GM23338 (cell line): ENCODE data around the gene RPTOR. TPM values are rescaled to one million over a fixed set of nuclear protein-coding genes. Genes with fewer than 3 reads are reported as not detected.

Source experiments
- ATAC-seq: fragments of 200-7000 bp; cut with Tn5 transposase; 3 replicates; pipeline ENCODE4 v1.9.1; 2020
- DNase-seq: peaks from one replicate; pipeline ENCODE4 v3.0.0-alpha.2; 2015; ENCODE audit warnings: low spot score
- H2AFZ ChIP-seq: fragments of 200-600 bp; sonication (generic); 2 replicates; pipeline ENCODE4 v1.8.0; 2016; ENCODE audit warnings: antibody characterized with exemption, mild to moderate bottlenecking, moderate library complexity
- H3F3A ChIP-seq: fragments of 200-600 bp; sonication (generic); replicated peaks from 2 replicates; pipeline ENCODE4 v1.8.0; 2017; ENCODE audit warnings: antibody characterized with exemption, mixed run types, low read depth
- H3K27ac ChIP-seq: fragments of 200-600 bp; sonication (generic); 2 replicates; pipeline ENCODE4 v1.6.1; 2016; ENCODE audit warnings: low read depth
- H3K27me3 ChIP-seq: fragments of 200-600 bp; sonication (generic); 2 replicates; pipeline ENCODE4 v1.8.0; 2016; ENCODE audit warnings: mild to moderate bottlenecking, mixed run types, moderate library complexity; ENCODE audit not compliant: insufficient read depth
- H3K36me3 ChIP-seq: fragments of 200-600 bp; sonication (generic); 2 replicates; pipeline ENCODE4 v1.8.0; 2016; ENCODE audit warnings: mild to moderate bottlenecking; ENCODE audit not compliant: insufficient read depth
- H3K4me1 ChIP-seq: fragments of 200-600 bp; sonication (generic); 2 replicates; pipeline ENCODE4 v1.8.0; 2016; ENCODE audit warnings: mild to moderate bottlenecking, moderate library complexity; ENCODE audit not compliant: insufficient read depth
- H3K4me2 ChIP-seq: fragments of 200-600 bp; sonication (generic); 2 replicates; pipeline ENCODE4 v1.7.1; 2017; ENCODE audit warnings: mixed run types
- H3K4me3 ChIP-seq: fragments of 200-600 bp; sonication (generic); 2 replicates; pipeline ENCODE4 v1.6.1; 2016; ENCODE audit warnings: mixed run types
- H3K79me2 ChIP-seq: fragments of 200-600 bp; sonication (generic); replicated peaks from 2 replicates; pipeline ENCODE4 v1.8.0; 2017; ENCODE audit warnings: mild to moderate bottlenecking; ENCODE audit not compliant: insufficient read depth
- H3K9me2 ChIP-seq: fragments of 200-600 bp; sonication (generic); 2 replicates; pipeline ENCODE4 v1.8.0; 2017; ENCODE audit not compliant: insufficient read depth
- H4K20me1 ChIP-seq: fragments of 200-600 bp; sonication (generic); replicated peaks from 2 replicates; pipeline ENCODE4 v1.8.0; 2017; ENCODE audit warnings: mild to moderate bottlenecking; ENCODE audit not compliant: insufficient read depth
- H3K27ac Mint-ChIP-seq: 2 replicates; pipeline ENCODE4 v1.8.0; 2020; ENCODE audit warnings: inconsistent platforms, mild to moderate bottlenecking, moderate library complexity, mixed read lengths
- H3K27me3 Mint-ChIP-seq: 3 replicates; pipeline ENCODE4 v1.8.0; 2022; ENCODE audit warnings: low read depth, mild to moderate bottlenecking, moderate library complexity, mixed read lengths, inconsistent platforms; ENCODE audit not compliant: insufficient read depth, poor library complexity
- H3K36me3 Mint-ChIP-seq: 3 replicates; pipeline ENCODE4 v1.8.0; 2021; ENCODE audit warnings: low read depth, mild to moderate bottlenecking, inconsistent platforms, moderate library complexity, mixed read lengths
- H3K4me1 Mint-ChIP-seq: 3 replicates; pipeline ENCODE4 v1.8.0; 2020; ENCODE audit warnings: mild to moderate bottlenecking, inconsistent platforms, mixed read lengths
- H3K4me3 Mint-ChIP-seq: 3 replicates; pipeline ENCODE4 v1.8.0; 2021; ENCODE audit warnings: moderate library complexity, mild to moderate bottlenecking, inconsistent platforms, mixed read lengths
- H3K9me3 Mint-ChIP-seq: 3 replicates; pipeline ENCODE4 v1.8.0; 2020; ENCODE audit warnings: moderate library complexity, mild to moderate bottlenecking, inconsistent platforms, mixed read lengths
- CREB1 ChIP-seq: fragments of 250-450 bp; sonication (Bioruptor Pico); IDR thresholded peaks from 2 replicates; pipeline ENCODE4 v1.5.0; 2020; ENCODE audit warnings: low read depth, mild to moderate bottlenecking, moderate library complexity
- CTCF ChIP-seq, 2 experiments: fragments of 200-600 bp in 1 of 2; sonication (generic) in 1 of 2; conservative IDR thresholded peaks; 2 replicates each; pipeline versions ENCODE4 v1.5.1 to v1.6.1; 2016 to 2017; ENCODE audit warnings: antibody characterized with exemption in 2 of 2, low read depth in 2 of 2, mild to moderate bottlenecking in 2 of 2, moderate library complexity in 1 of 2
- EZH2 ChIP-seq: fragments of 200-600 bp; sonication (generic); IDR thresholded peaks from one replicate; pipeline ENCODE4 v1.8.0; 2017; ENCODE audit warnings: antibody characterized with exemption, mild to moderate bottlenecking, low read depth; ENCODE audit not compliant: unreplicated experiment
- JUNB ChIP-seq: IDR thresholded peaks from one replicate; pipeline ENCODE4 v1.6.1; 2016; ENCODE audit warnings: antibody characterized with exemption; ENCODE audit not compliant: unreplicated experiment
- NANOG ChIP-seq: IDR thresholded peaks from 2 replicates; pipeline ENCODE4 v1.6.1; 2016; ENCODE audit warnings: antibody characterized with exemption, borderline replicate concordance
- STAT1 ChIP-seq: IDR thresholded peaks from one replicate; pipeline ENCODE4 v1.6.1; 2016; ENCODE audit warnings: antibody characterized with exemption; ENCODE audit not compliant: unreplicated experiment
- ZNF114 ChIP-seq: fragments of 250-450 bp; sonication (Bioruptor Pico); IDR thresholded peaks from 2 replicates; pipeline ENCODE4 v1.5.0; 2020; ENCODE audit warnings: mild to moderate bottlenecking, moderate library complexity
- ZNF331 ChIP-seq: fragments of 250-450 bp; sonication (Bioruptor Pico); IDR thresholded peaks from 2 replicates; pipeline ENCODE4 v1.5.0; 2020; ENCODE audit warnings: low read depth, mild to moderate bottlenecking, moderate library complexity
- ZNF462 ChIP-seq: fragments of 250-450 bp; sonication (Bioruptor Pico); IDR thresholded peaks from 2 replicates; pipeline ENCODE4 v1.5.0; 2020; ENCODE audit warnings: mild to moderate bottlenecking, moderate library complexity
- polyA plus RNA-seq: library from polyadenylated mRNA; unstranded; fragments of >200 nt; fragmentation: Nextera tagmentation; extraction: Ambion mirVana; gene quantifications from 2 replicates; pipeline ENCODE4 v1.2.1, GENCODE V29; 2016
- total RNA-seq: library from RNA; depleted of rRNA; stranded (reverse); fragments of >200 nt; shearing (Covaris generic); gene quantifications from 2 replicates; pipeline ENCODE4 v1.2.3, GENCODE V29; 2014

Gene RPTOR
- total and polyA plus RNA-seq, 2 experiments from 2014 or later, result 9.5 to 38.0 TPM

GRCh38 chr17:81006891-81007290 lies 462.3 kb downstream of the RPTOR start:
- Histone ChIP-seq H2AFZ (no peak overlapping the region), H3K4me3 (no peak overlapping the region), H3K9me2 (no peaks in the 10 kb centered on the region), H3K27ac (no peak overlapping the region), H3K4me1 (no peaks in the 10 kb centered on the region), H3F3A (0 out of 2 replicates have a peak, but pooled peaks cover 5% of the 10 kb centered on the region), H3K79me2 (no peaks in the 10 kb centered on the region), H3K36me3 (no peaks in the 10 kb centered on the region), H3K27me3 (peaks cover 42% of the 10 kb centered on the region), H4K20me1 (no peaks in the 10 kb centered on the region), H3K4me2 (no peak overlapping the region)
- peaks cover 50% of the 10 kb centered on the region for H3K27me3 Mint-ChIP-seq
- peaks cover 19% of the 10 kb centered on the region for H3K9me3 Mint-ChIP-seq
- DNase-seq, result no peak
- TF ChIP-seq ZNF331 (CRISPR knock-in tag), result no peak
- TF ChIP-seq ZNF114 (CRISPR knock-in tag), result no peak
- no peak for TF ChIP-seq JUNB
- no peak for TF ChIP-seq CREB1
- no peak for TF ChIP-seq CTCF (conservative IDR thresholded peaks at IDR 0.05; ENCODE audit: low read depth in 2 of 2)
- no peak for TF ChIP-seq ZNF462 (CRISPR knock-in tag)
- no peak for TF ChIP-seq STAT1
- no peak for TF ChIP-seq NANOG
- no peak for TF ChIP-seq EZH2
- H3K36me3 Mint-ChIP-seq, result peaks cover 5% of the 10 kb centered on the region
- no peak overlapping the region for H3K4me3 Mint-ChIP-seq
- H3K27ac Mint-ChIP-seq, result no peak overlapping the region
- H3K4me1 Mint-ChIP-seq, result peaks cover 3% of the 10 kb centered on the region; the same call in 2 of the 3 replicates
- ATAC-seq, result no peak
